IMR-90 (cell line): ENCODE measurements around the gene DNASE2B. TPM values are rescaled to one million over a fixed set of nuclear protein-coding genes. Genes with fewer than 3 reads are reported as not detected.

ENCODE experiments used
- ATAC-seq: fragments of 200-7000 bp; cut with Tn5 transposase; 2 replicates; pipeline ENCODE4 v1.9.1; 2020; ENCODE audit warnings: low read depth, mild to moderate bottlenecking, moderate library complexity
- BruUV-seq: library from RNA; stranded (reverse); fragments of 400-500 nt; replicated peaks from 2 replicates; lab custom pipeline; 2021; lab: Mats Ljungman, UMichigan
- CTCF ChIA-PET: fragments of 300-600 bp; formaldehyde crosslinking; extraction: SDS; loops from one replicate; lab custom pipeline; 2021; ENCODE audit warnings: antibody characterized with exemption; lab: Yijun Ruan, JAX
- POLR2A ChIA-PET: fragments of 300-600 bp; sonication (Branson Sonifier 250); formaldehyde crosslinking; loops from one replicate; lab custom pipeline; 2022; ENCODE audit warnings: antibody characterized with exemption; ENCODE audit not compliant: unreplicated experiment; lab: Charles Lee
- DNase-seq: peaks from one replicate; pipeline ENCODE4 v3.0.0; 2013
- H2AFZ ChIP-seq: replicated peaks from 2 replicates; pipeline ENCODE3; 2013; ENCODE audit warnings: low read length, mild to moderate bottlenecking; ENCODE audit not compliant: poor library complexity
- H2AK5ac ChIP-seq: 2 replicates; pipeline ENCODE4 v1.6.1; 2013; ENCODE audit warnings: low read depth, low read length, inconsistent platforms
- H2AK9ac ChIP-seq: replicated peaks from 2 replicates; pipeline ENCODE3; 2013; ENCODE audit warnings: mild to moderate bottlenecking, low read depth, low read length, moderate library complexity; ENCODE audit not compliant: poor library complexity
- H2BK120ac ChIP-seq: 2 replicates; pipeline ENCODE4 v1.6.1; 2013; ENCODE audit warnings: low read depth, low read length, inconsistent platforms
- H2BK15ac ChIP-seq: 3 replicates; pipeline ENCODE4 v1.6.1; 2013; ENCODE audit warnings: low read depth, low read length, inconsistent platforms
- H2BK20ac ChIP-seq: 2 replicates; pipeline ENCODE4 v1.6.1; 2013; ENCODE audit warnings: low read depth, mild to moderate bottlenecking, inconsistent platforms, low read length, moderate library complexity
- H2BK5ac ChIP-seq: 2 replicates; pipeline ENCODE4 v1.6.1; 2013; ENCODE audit warnings: mild to moderate bottlenecking, low read depth, low read length, inconsistent platforms; ENCODE audit not compliant: poor library complexity, severe bottlenecking
- H3K14ac ChIP-seq: replicated peaks from 2 replicates; pipeline ENCODE4 v1.6.1; 2013; ENCODE audit warnings: low read depth, low read length, inconsistent platforms
- H3K18ac ChIP-seq: 2 replicates; pipeline ENCODE4 v1.6.1; 2013; ENCODE audit warnings: low read depth, low read length, control low read depth
- H3K23ac ChIP-seq: 2 replicates; pipeline ENCODE4 v1.6.1; 2013; ENCODE audit warnings: low read depth, low read length, inconsistent platforms
- H3K27ac ChIP-seq: 2 replicates; pipeline ENCODE4 v1.5.1; 2013; ENCODE audit warnings: mild to moderate bottlenecking, control low read depth, low read length; ENCODE audit not compliant: insufficient read depth
- H3K27me3 ChIP-seq: 2 replicates; pipeline ENCODE4 v1.6.1; 2013; ENCODE audit warnings: low read length; ENCODE audit not compliant: control insufficient read depth, insufficient read depth
- H3K36me3 ChIP-seq: 2 replicates; pipeline ENCODE4 v1.6.1; 2013; ENCODE audit warnings: low read length, mixed read lengths; ENCODE audit not compliant: control insufficient read depth, insufficient read depth
- H3K4ac ChIP-seq: 2 replicates; pipeline ENCODE4 v1.6.1; 2013; ENCODE audit warnings: low read depth, low read length, inconsistent platforms
- H3K4me1 ChIP-seq: 2 replicates; pipeline ENCODE4 v1.6.1; 2013; ENCODE audit warnings: low read length, mixed read lengths; ENCODE audit not compliant: control insufficient read depth, insufficient read depth
- H3K4me2 ChIP-seq: 2 replicates; pipeline ENCODE4 v1.6.1; 2013; ENCODE audit warnings: low read depth, mild to moderate bottlenecking, control low read depth, low read length, moderate library complexity
- H3K4me3 ChIP-seq: 2 replicates; pipeline ENCODE4 v1.5.1; 2013; ENCODE audit warnings: low read depth, mild to moderate bottlenecking, control low read depth, low read length, moderate library complexity; ENCODE audit not compliant: insufficient read depth
- H3K56ac ChIP-seq: 2 replicates; pipeline ENCODE4 v1.6.1; 2013; ENCODE audit warnings: low read length, inconsistent platforms; ENCODE audit not compliant: insufficient read depth; ENCODE audit errors: extremely low read depth
- H3K79me1 ChIP-seq, 2 experiments: 2 replicates each; pipeline ENCODE4 v1.6.1; 2013; ENCODE audit warnings: low read length in 2 of 2, inconsistent platforms in 1 of 2, low read depth in 1 of 2
- H3K9ac ChIP-seq: 2 replicates; pipeline ENCODE4 v1.6.1; 2013; ENCODE audit warnings: low read depth, low read length, control low read depth
- H3K9me1 ChIP-seq: 2 replicates; pipeline ENCODE4 v1.6.1; 2013; ENCODE audit warnings: low read length, inconsistent platforms; ENCODE audit not compliant: insufficient read depth
- H3K9me3 ChIP-seq: 2 replicates; pipeline ENCODE4 v1.6.1; 2013; ENCODE audit warnings: low read length; ENCODE audit not compliant: control insufficient read depth, insufficient read depth
- H4K20me1 ChIP-seq: 2 replicates; pipeline ENCODE4 v1.6.1; 2013; ENCODE audit warnings: low read length, inconsistent platforms; ENCODE audit not compliant: insufficient read depth
- H4K5ac ChIP-seq: 2 replicates; pipeline ENCODE4 v1.6.1; 2013; ENCODE audit warnings: mild to moderate bottlenecking, low read depth, low read length, control low read depth
- H4K8ac ChIP-seq, 2 experiments: 2 replicates each; pipeline ENCODE4 v1.6.1; 2013; ENCODE audit warnings: low read depth in 2 of 2, low read length in 2 of 2, control low read depth in 1 of 2, inconsistent platforms in 1 of 2
- H4K91ac ChIP-seq: 2 replicates; pipeline ENCODE4 v1.6.1; 2013; ENCODE audit warnings: low read depth, low read length, inconsistent platforms; ENCODE audit not compliant: insufficient read depth
- BHLHE40 ChIP-seq: fragments of 150-350 bp; IDR thresholded peaks from 2 replicates; pipeline ENCODE4 v1.6.1; 2016; ENCODE audit warnings: mild to moderate bottlenecking, low read depth, low read length
- MAFK ChIP-seq: IDR thresholded peaks from 2 replicates; pipeline ENCODE4 v1.6.1; 2012; ENCODE audit warnings: low read depth, low read length, improper control_type of control experiment
- WGBS, 2 experiments: methylation state at CpG; one replicate each; pipeline versions ENCODE4 v1.1.5 to v1.1.7; 2013; ENCODE audit warnings: missing lambda C conversion rate in 2 of 2; ENCODE audit not compliant: insufficient read length in 1 of 2; ENCODE audit errors: extremely low coverage in 2 of 2; 5-methylcytosine and 5-hydroxymethylcytosine counted together
- dilution Hi-C: fragments of 300-500 bp; cut with HindIII; formaldehyde crosslinking; loops from one replicate; pipeline ENCODE4 v1.14.3; 2018; ENCODE audit warnings: low sequenced_read_pairs; ENCODE audit not compliant: unreplicated experiment
- in situ Hi-C: fragments of 300-500 bp; cut with MboI; formaldehyde crosslinking; loops from 3 replicates; pipeline ENCODE4 v1.14.3; 2019; ENCODE audit warnings: low sequenced_read_pairs, inconsistent platforms, mixed read lengths
- intact Hi-C: fragments of 100-400 bp; cut with micrococcal nuclease; formaldehyde crosslinking; loops from 2 replicates; pipeline ENCODE4 v1.10.0; 2022
- polyA plus RNA-seq, 3 experiments: library from polyadenylated mRNA; depleted of rRNA; stranded (reverse); fragments of >200 nt; gene quantifications; 2 replicates each; pipeline ENCODE4 v1.2.3, GENCODE V29; 2012; ENCODE audit warnings: low replicate concordance in 1 of 3
- total RNA-seq: library from RNA; depleted of rRNA; stranded (reverse); fragments of >200 nt; gene quantifications from 2 replicates; pipeline ENCODE4 v1.2.3, GENCODE V29; 2012

The DNASE2B gene
- total and polyA plus RNA-seq, 2 of the 4 experiments (the other 2 are of a cell fraction): not detected

- H4K8ac ChIP-seq: peak overlapping the region in 1 of 2 experiments; percentile 59; a peak in 2 of 4 replicates
- H3K23ac ChIP-seq: no peak overlapping the region
- H3K9ac ChIP-seq: no peak overlapping the region
- no peak overlapping the region for H2BK20ac ChIP-seq
- H3K4me3 ChIP-seq: no peak overlapping the region
- H3K9me1 ChIP-seq: peaks cover 6% of the 10 kb centered on the region; the same call in 1 of the 2 replicates
- no peak overlapping the region; the same call in 1 of the 2 replicates for H3K4ac ChIP-seq
- peak; percentile 88 for DNase-seq
- H3K27ac ChIP-seq: no peak overlapping the region
- BruUV-seq: no TSS peak
- TF ChIP-seq BHLHE40: peak; percentile 80
- TF ChIP-seq MAFK: no peak
- POLR2A ChIA-PET: no interaction called here
- H3K36me3 ChIP-seq: no peaks in the 10 kb centered on the region
- peak overlapping the region; percentile 33; the same call in 1 of the 2 replicates for H4K5ac ChIP-seq
- H4K91ac ChIP-seq: 0 out of 2 replicates have a peak overlapping the region, but pooled peaks have one; percentile 2
- H2AK9ac ChIP-seq: no peak overlapping the region
- dilution Hi-C loops (no loop called here), intact Hi-C loops (no loop called here), in situ Hi-C loops (no loop called here)
- H2BK15ac ChIP-seq: no peak overlapping the region
- peak; percentile 67 for ATAC-seq
- no peaks in the 10 kb centered on the region for H3K27me3 ChIP-seq
- no peaks in the 10 kb centered on the region for H4K20me1 ChIP-seq
- no peak overlapping the region for H3K56ac ChIP-seq
- no peak overlapping the region for H2AK5ac ChIP-seq
- CTCF ChIA-PET: no interaction called here
- H3K18ac ChIP-seq: peak overlapping the region; percentile 96; the same call in 1 of the 2 replicates
- H2BK5ac ChIP-seq: peak overlapping the region; percentile 60
- H3K4me1 ChIP-seq: peaks cover 7% of the 10 kb centered on the region
- H3K79me1 ChIP-seq: no peaks in the 10 kb centered on the region
- H3K9me3 ChIP-seq: 0 out of 2 replicates have a peak, but pooled peaks cover 3% of the 10 kb centered on the region
- peak overlapping the region; percentile 32; the same call in 1 of the 2 replicates for H2BK120ac ChIP-seq
- WGBS, 2 experiments: 23% methylated on average over 3 of the region's 4 CpGs; no CpG with 5 or more reads in 1 of the 2 experiments
- H3K14ac ChIP-seq: no peak overlapping the region
- no peak overlapping the region for H2AFZ ChIP-seq
- no peak overlapping the region for H3K4me2 ChIP-seq
Measured at GRCh38 chr1:84370831-84371394, 27.4 kb upstream of the DNASE2B start.
